ENCODE measurements around the gene IQGAP2.

Gene IQGAP2

GRCh38 chr5:76497065-76497460 is 94.0 kb downstream of the IQGAP2 start:
- Histone ChIP-seq H3K9me3 (ENCODE audit: low read depth, low read length) (no peaks in the 10 kb centered on the region), H3K36me3 (ENCODE audit: insufficient read depth, low read length) (no peaks in the 10 kb centered on the region), H3K9ac (ENCODE audit: insufficient read length) (no peak overlapping the region), H3K4me3 (no peak overlapping the region), H3K27ac (no peak overlapping the region)
- no peak for DNase-seq (ENCODE audit: low read depth, low spot score)
- TF ChIP-seq EZH2 (IDR thresholded peaks at IDR 0.05) (no peak), POLR2AphosphoS5 (IDR thresholded peaks at IDR 0.05; ENCODE audit: borderline replicate concordance, low read depth, low read length) (no peak), FOXP2 (optimal IDR thresholded peaks at IDR 0.05; ENCODE audit: control extremely low read depth, extremely low read length, insufficient read depth) (no peak)

- Histone ChIP-seq H3K9me3 (ENCODE audit: low read depth, low read length) (no peaks in the 10 kb centered on the region), H3K36me3 (ENCODE audit: insufficient read depth, low read length) (no peaks in the 10 kb centered on the region), H3K9ac (ENCODE audit: insufficient read length) (no peak overlapping the region), H3K27ac (no peak overlapping the region), H3K4me3 (no peak overlapping the region)
- TF ChIP-seq EZH2 (IDR thresholded peaks at IDR 0.05), result no peak
- no peak for TF ChIP-seq FOXP2 (optimal IDR thresholded peaks at IDR 0.05; ENCODE audit: control extremely low read depth, extremely low read length, insufficient read depth)
- TF ChIP-seq POLR2AphosphoS5 (IDR thresholded peaks at IDR 0.05; ENCODE audit: borderline replicate concordance, low read depth, low read length), result no peak
- no peak for DNase-seq (ENCODE audit: low read depth, low spot score)
These were observed 95.1 kb downstream of the IQGAP2 start for GRCh38 chr5:76497986-76498717.

- Histone ChIP-seq H3K9me3 (ENCODE audit: low read depth, low read length) (no peaks in the 10 kb centered on the region), H3K36me3 (ENCODE audit: insufficient read depth, low read length) (no peaks in the 10 kb centered on the region), H3K4me3 (no peak overlapping the region), H3K27ac (no peak overlapping the region), H3K9ac (ENCODE audit: insufficient read length) (no peak overlapping the region)
- DNase-seq (ENCODE audit: low read depth, low spot score), result no peak
- TF ChIP-seq FOXP2 (optimal IDR thresholded peaks at IDR 0.05; ENCODE audit: control extremely low read depth, extremely low read length, insufficient read depth), result no peak
These were observed 96.5 kb downstream of the IQGAP2 start for GRCh38 chr5:76499507-76500161.

GRCh38 chr5:76500633-76501393 is 97.7 kb downstream of the IQGAP2 start:
- Histone ChIP-seq H3K4me3 (no peak overlapping the region), H3K9me3 (ENCODE audit: low read depth, low read length) (no peaks in the 10 kb centered on the region), H3K9ac (ENCODE audit: insufficient read length) (no peak overlapping the region), H3K36me3 (ENCODE audit: insufficient read depth, low read length) (no peaks in the 10 kb centered on the region), H3K27ac (no peak overlapping the region)
- TF ChIP-seq EZH2 (IDR thresholded peaks at IDR 0.05) (no peak), FOXP2 (optimal IDR thresholded peaks at IDR 0.05; ENCODE audit: control extremely low read depth, extremely low read length, insufficient read depth) (no peak), POLR2AphosphoS5 (IDR thresholded peaks at IDR 0.05; ENCODE audit: borderline replicate concordance, low read depth, low read length) (no peak)
- no peak for DNase-seq (ENCODE audit: low read depth, low spot score)

DNA sequence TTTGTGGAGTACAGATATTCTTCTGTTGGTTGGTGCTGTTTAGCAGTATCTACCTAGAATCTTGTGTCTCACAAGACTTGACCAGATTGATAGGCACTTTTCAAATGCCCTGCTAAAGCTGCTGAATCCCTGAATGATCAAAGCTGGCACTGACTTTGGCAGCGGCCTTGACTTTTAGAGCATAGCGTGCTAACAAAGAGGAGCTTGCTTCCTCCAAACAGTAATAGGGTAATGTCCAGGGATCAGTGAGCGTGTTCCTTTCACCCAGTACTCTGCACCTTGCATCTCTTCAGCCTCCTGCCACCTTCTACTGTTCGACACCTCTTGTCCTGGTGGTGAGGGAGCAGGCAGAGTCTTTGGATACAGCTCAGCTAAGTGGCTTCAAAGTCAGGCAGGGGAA is 100.8 kb downstream of the IQGAP2 start:
- no peak for TF ChIP-seq EZH2 (IDR thresholded peaks at IDR 0.05)
- TF ChIP-seq POLR2AphosphoS5 (IDR thresholded peaks at IDR 0.05; ENCODE audit: borderline replicate concordance, low read depth, low read length), result no peak
- TF ChIP-seq FOXP2 (optimal IDR thresholded peaks at IDR 0.05; ENCODE audit: control extremely low read depth, extremely low read length, insufficient read depth), result no peak
- H3K27ac ChIP-seq, result no peak overlapping the region

GRCh38 chr5:76504901-76505564 is 101.9 kb downstream of the IQGAP2 start:
- Histone ChIP-seq H3K9ac (ENCODE audit: insufficient read length) (no peak overlapping the region), H3K27ac (no peak overlapping the region), H3K36me3 (ENCODE audit: insufficient read depth, low read length) (no peaks in the 10 kb centered on the region), H3K9me3 (ENCODE audit: low read depth, low read length) (no peaks in the 10 kb centered on the region), H3K4me3 (no peak overlapping the region)
- no peak for DNase-seq (ENCODE audit: low read depth, low spot score)
- TF ChIP-seq FOXP2 (optimal IDR thresholded peaks at IDR 0.05; ENCODE audit: control extremely low read depth, extremely low read length, insufficient read depth), result no peak
- no peak for TF ChIP-seq EZH2 (IDR thresholded peaks at IDR 0.05)
- no peak for TF ChIP-seq POLR2AphosphoS5 (IDR thresholded peaks at IDR 0.05; ENCODE audit: borderline replicate concordance, low read depth, low read length)

More for the DNA sequence above, 100.8 kb downstream of the IQGAP2 start:
- no peaks in the 10 kb centered on the region for H3K9me3 ChIP-seq (ENCODE audit: low read depth, low read length)
- no peaks in the 10 kb centered on the region for H3K36me3 ChIP-seq (ENCODE audit: insufficient read depth, low read length)
- H3K9ac ChIP-seq (ENCODE audit: insufficient read length), result no peak overlapping the region
- no peak overlapping the region for H3K4me3 ChIP-seq
- no peak for DNase-seq (ENCODE audit: low read depth, low spot score)

GRCh38 chr5:76513476-76513875 is 110.4 kb downstream of the IQGAP2 start:
- no peak for TF ChIP-seq FOXP2 (optimal IDR thresholded peaks at IDR 0.05; ENCODE audit: control extremely low read depth, extremely low read length, insufficient read depth)
- TF ChIP-seq EZH2 (IDR thresholded peaks at IDR 0.05), result no peak
- TF ChIP-seq POLR2AphosphoS5 (IDR thresholded peaks at IDR 0.05; ENCODE audit: borderline replicate concordance, low read depth, low read length), result no peak
- DNase-seq (ENCODE audit: low read depth, low spot score), result no peak
- no peaks in the 10 kb centered on the region for H3K9me3 ChIP-seq (ENCODE audit: low read depth, low read length)
- no peaks in the 10 kb centered on the region for H3K36me3 ChIP-seq (ENCODE audit: insufficient read depth, low read length)
- H3K4me3 ChIP-seq, result no peak overlapping the region
- H3K9ac ChIP-seq (ENCODE audit: insufficient read length), result no peak overlapping the region
- no peak overlapping the region for H3K27ac ChIP-seq

DNA sequence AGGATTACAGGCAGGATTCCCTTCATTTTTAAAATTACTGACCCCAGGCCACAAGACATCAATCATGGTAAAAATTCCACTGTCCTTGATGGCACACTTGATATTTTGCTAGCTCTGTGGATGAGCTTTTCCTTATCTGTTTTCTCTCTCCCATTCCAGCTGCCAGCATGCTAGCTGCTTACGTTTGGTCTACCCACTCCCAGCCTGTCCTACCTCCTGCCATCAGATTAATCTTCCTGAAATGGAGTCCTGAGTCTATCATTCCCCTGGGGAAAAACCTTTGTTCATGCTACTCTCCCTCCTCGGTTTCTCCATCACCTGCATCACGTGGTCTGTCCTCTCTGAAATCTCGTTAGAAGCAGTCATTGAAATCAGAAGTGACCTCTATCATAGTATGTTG is 111.2 kb downstream of the IQGAP2 start:
- no peak overlapping the region for H3K27ac ChIP-seq
- no peak for TF ChIP-seq EZH2 (IDR thresholded peaks at IDR 0.05)
- no peak for TF ChIP-seq FOXP2 (optimal IDR thresholded peaks at IDR 0.05; ENCODE audit: control extremely low read depth, extremely low read length, insufficient read depth)
- TF ChIP-seq POLR2AphosphoS5 (IDR thresholded peaks at IDR 0.05; ENCODE audit: borderline replicate concordance, low read depth, low read length), result no peak
- DNase-seq (ENCODE audit: low read depth, low spot score), result no peak

More for the DNA sequence above, 111.2 kb downstream of the IQGAP2 start:
- Histone ChIP-seq H3K9me3 (ENCODE audit: low read depth, low read length) (no peaks in the 10 kb centered on the region), H3K36me3 (ENCODE audit: insufficient read depth, low read length) (no peaks in the 10 kb centered on the region), H3K4me3 (no peak overlapping the region), H3K9ac (ENCODE audit: insufficient read length) (no peak overlapping the region)
